Retina (tissue), 1 donor: Measurements from ENCODE around the gene CDC40.
A peak's percentile ranks its signal among the peaks of the same experiment; 100 is the strongest.
"Not testable (repeated sequence)": the region's sequence is repeated elsewhere in the genome, so short reads cannot be mapped to it uniquely, and the experiment has no call there.

ENCODE experiments used
- DNase-seq: peaks from one replicate; pipeline ENCODE4 v3.0.0-alpha.2; 2016

The CDC40 gene

DNA sequence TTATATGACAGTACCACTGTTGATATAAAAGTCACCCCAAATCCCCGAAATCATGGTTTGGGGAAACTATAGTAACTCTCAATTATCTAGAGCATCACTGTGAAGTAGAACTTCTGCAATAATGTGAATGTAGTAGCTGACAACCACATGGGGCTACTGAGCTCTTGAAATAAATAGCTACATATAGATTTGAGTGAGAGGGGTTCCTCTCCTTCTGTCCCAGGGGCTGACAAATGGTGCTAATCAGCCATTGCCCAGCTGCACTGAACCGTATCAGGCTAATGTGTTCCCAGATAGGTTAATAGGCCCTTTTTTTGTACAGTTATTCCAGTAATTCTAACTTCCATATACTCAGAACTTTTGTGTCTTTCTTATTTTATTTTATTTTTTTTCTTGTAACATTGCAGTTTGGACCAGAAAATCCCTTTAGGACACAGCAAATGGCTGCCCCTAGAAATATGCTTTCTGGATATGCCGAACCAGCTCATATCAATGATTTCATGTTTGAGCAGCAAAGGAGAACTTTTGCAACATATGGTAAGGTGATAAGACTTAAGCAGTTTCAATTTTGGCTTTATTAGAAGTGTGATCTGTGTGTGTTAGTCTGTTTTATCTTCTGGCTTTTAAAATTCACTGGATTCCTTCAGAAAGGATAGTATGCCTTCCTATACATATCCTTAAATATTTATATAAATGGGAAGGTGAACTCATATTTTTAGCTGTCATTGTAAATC is 21.1 kb downstream of the CDC40 start:
- DNase-seq = peak; percentile 19

GRCh38 chr6:110207652-110208051 is 27.4 kb downstream of the CDC40 start:
- no peak for DNase-seq

GRCh38 chr6:110211753-110212152 is 31.5 kb downstream of the CDC40 start:
- no peak for DNase-seq

DNA sequence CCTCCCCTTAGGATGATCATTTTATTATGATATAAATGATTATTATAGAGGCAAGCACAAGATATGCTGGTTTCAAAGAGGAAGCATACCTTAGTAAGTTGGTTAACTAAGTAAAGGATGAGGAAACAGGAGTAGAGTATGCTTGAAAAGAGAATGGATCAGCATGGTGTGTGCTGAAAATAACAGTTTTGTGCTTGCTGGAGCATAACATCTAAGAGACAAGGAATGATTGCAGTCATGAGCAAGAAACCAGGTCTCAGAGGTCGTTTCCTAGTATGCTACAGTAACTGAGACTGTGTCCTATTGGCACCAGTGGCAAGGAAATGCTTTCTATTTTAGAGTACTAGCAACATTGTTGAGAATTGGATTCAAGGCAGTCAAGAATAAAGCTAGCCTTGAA is 34.1 kb downstream of the CDC40 start:
- DNase-seq = peak; percentile 14

DNA sequence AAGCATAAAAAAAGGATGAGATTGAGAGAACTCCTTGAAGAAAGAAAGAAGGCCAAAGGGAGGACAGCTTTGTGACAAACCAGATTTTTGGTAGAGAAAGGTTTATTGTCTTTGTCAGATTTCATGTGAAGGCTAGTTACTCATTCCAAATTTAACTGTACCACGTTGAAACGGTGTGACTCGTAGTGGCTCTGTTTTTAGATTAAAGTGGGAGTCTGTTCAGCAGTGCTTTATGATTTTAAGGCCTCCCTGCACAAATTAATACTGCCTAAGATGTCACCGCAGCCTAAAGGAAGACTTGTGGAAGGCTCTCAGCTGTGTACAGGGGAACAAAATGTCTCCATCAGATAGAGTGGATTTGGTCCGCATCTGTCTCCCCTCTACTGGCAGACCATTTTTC is 35.9 kb downstream of the CDC40 start:
- no peak for DNase-seq

GRCh38 chr6:110217266-110217665 is 37.0 kb downstream of the CDC40 start:
- DNase-seq = no peak

DNA sequence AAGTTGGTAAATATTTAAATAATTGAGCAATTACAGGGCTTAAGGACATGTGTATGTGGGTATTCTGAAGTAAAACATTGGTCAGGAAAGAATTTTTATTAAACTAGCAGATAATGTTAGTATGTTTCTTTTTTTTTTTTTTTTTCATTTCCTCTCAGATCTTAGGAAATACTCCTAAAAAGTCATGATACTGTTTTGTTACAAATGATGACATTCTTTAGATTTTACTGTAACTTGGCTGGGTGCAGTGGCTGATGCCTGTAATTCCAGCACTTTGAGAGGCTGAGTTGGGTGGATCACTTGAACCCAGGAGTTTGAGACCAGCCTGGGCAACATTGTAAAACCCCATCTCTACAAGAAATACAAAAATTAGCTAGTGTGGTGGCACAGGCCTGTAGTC is 41.5 kb downstream of the CDC40 start:
- DNase-seq = no peak

GRCh38 chr6:110226261-110226660 is 46.0 kb downstream of the CDC40 start:
- DNase-seq = no peak

DNA sequence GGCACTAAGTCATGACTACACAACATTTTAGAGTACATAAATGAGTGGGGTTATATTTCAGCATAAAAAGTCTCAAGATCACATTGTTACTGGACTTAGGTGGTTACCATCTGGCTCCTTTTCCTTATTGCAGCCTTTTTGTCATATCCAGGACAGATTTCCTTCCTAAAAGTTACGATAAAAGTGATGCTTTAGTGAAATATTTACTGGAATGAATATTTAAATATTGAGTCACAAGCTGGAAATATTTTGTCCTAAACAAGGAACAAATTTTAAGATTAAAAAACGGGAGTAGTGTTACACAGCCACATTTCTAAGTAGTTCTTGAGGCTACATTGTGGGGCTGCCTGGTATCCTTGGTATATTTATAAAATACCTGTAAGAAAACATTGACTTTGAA is 52.2 kb downstream of the CDC40 start:
- DNase-seq = no peak

GRCh38 chr6:110233770-110234374 is 53.6 kb downstream of the CDC40 start:
- no peak for DNase-seq

DNA sequence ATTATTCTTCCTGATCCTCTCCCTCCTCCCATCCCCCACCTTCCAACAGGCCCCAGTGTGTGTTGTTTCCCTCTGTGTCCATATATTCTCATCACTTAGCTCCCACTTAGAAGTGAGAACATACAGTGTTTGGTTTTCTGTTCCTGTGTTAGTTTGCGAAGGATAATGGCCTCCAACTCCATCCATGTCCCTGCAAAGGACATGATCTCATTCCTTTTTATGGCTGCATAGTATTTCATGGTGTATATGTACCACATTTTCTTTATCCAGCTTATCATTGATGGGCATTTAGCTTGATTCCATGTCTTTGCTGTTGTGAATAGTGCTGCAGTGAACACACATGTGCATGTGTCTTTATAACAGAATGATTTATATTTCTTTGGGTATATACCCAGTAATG is 55.8 kb downstream of the CDC40 start:
- not testable (repeated sequence) for DNase-seq

DNA sequence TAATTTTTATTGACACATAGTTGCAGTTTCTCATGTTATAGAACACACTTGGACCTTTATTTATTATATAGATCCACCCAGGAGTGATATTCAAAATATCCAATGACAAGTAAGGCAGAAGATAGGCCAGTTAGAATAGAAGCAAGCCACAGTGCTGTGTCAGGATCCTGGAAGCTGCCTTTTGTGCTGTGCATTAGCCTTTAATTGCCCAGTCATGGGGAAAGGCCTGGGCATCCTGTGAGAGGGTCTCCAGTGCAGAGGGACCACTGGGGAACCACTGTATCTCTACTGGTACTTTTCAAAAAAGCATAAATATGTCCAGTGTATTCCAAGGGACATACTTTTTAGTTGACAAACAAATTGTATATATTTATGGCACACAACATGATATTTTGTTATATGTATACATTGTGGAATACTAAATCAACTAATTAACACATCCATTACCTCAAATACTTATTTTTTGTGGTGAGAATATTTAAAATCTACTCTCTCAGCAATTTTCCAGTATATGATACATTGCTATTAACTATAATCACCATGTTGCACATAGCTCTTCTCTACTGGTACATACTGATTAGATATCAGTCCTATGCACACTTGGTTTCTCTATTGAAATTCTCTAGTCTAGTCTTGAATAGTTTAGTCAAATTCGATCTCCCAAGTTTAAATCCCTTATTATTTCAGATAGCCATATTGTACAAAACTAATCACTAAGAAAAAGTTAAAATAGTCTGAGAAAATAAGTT is 59.5 kb downstream of the CDC40 start:
- peak; percentile 13 for DNase-seq

GRCh38 chr6:110244621-110245020 is 64.4 kb downstream of the CDC40 start:
- DNase-seq = not testable (repeated sequence)

DNA sequence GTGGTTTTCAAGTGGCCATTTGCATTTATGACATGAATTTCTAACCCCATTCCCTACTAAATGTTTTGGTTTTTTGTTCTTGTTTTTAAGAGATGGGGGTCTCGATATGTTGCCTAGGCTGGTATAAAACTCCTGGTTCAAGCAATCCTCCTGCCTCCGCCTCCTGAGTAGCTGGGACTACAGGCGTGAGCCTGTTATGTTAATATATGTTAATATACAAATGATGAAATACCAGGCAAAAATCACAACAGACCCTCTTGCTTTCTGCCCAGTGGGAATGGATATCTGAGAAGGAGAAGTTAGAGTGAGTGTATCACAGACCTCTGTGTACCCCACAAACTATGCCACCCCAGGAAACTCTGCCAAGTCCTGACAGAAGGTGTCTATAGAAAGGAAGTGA is 66.2 kb downstream of the CDC40 start:
- no peak for DNase-seq

- DNase-seq = no peak
These were observed 66.8 kb downstream of the CDC40 start for GRCh38 chr6:110246900-110247546.

DNA sequence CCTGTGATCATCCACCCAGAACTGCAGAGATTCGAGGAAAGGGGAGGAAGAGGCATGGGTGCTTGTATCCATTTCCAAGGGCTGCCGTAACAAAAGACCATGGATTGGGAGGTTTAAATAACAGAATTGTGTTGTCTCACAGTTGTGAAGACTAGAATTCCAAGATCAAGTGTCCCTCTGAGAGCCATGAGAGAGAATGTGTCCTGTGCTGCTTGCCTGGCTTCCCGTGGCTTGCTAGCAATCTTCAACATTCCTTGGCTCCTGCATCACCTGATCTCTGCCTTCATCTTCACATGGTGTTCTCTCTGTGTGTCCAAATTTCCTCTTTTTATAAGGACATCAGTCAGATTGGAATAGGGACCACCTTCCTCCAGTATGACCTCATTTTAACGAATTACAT is 69.8 kb downstream of the CDC40 start:
- DNase-seq = no peak

DNA sequence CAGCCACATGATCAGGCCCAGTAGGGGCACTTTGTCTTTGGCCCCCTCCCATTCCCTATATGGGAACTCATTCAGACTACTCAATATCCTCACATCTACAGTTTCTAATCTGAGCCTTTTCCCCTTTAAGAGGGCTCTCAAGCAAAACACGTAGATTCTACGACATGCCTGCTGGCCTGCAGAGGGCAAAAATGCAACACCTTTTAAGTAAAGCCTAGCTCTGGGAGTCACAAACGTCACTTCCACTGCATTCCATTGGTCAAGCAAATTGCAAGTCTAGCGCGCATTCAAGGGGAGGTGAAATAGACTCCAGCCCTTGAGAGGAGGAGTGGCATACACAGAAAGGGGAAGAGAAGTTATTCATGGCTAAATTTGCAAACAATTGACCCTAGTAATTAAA is 70.6 kb downstream of the CDC40 start:
- no peak for DNase-seq

DNA sequence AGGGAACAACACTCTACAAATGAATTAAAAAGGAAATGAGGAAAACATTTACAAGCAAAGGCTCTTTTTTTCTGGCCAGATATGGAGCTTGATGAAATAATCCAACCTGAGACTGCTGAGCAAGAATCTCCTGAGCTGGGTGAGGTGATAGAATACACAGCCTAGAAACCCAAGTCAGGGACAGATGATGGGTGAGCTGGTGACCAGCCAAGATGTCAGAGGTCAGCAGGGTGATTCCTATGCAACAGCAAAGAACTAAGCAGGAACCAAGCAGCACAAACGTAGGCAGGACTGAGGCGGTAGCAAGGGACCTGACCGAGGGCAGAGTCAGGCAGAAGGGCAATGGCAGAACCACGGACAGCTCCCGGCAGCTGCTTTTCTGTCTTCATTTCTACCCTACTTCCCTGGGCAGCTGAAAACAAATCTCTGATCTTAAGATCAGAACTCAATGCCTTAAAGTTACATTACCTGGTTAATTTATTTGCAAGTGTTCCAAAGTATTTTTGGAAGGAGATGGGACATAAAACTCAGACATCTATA is 75.1 kb downstream of the CDC40 start:
- peak; percentile 18 for DNase-seq

DNA sequence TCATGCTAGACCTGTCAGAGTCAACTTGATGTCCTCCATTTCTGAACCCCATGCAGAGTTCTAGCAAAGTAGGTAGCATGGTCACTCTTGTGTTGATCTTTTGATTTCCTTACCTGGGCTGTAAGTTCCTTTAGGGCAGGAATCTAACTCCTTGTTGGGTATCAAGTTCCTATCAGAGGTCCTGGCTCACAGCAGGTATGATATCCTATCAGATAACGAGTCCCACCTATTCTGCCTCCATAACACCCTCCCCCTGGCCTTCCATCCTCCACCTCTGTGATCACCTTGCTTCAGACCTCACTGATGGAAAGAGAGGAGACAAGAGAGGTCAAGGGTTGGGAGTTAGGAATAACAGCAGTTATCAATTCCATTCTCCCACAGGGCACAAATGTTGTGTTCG is 76.1 kb downstream of the CDC40 start:
- DNase-seq = no peak

DNA sequence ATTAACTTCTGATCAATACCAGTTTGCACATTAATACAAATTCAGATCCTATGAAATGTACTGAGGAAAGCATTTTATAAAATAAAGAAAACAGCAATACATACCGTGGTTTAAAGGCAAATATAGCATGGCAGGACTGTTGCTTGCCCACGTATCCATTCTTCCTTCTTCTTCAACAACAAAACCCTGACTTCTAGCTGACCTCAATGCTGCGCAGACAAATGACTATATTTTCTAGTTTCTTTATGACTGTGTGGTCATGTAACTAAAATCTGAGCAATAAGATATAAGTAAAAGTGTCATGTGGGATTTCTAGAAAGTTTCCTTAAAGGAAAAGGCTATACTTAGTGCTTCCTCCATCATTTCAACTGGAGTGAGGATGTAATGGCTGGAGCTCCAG is 85.0 kb downstream of the CDC40 start:
- DNase-seq = no peak

DNA sequence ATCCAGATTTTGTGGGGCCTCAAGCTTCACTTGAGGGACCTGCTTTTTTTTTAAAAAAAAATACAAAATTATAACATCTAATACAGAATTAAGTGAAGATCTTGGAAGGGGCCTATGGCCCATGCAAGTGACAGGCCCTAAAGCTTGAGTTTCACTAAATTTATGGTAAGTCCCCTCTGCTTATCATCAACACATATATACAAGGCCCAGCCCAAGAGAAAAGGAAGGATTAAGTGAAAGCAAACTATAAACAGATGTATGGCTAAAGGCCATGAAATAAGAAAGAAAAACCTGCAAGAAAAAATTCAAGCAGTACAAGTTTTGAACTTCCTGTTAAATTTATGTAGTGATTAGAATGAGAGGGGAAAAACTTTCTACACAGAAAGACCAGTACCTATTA is 86.8 kb downstream of the CDC40 start:
- no peak for DNase-seq

DNA sequence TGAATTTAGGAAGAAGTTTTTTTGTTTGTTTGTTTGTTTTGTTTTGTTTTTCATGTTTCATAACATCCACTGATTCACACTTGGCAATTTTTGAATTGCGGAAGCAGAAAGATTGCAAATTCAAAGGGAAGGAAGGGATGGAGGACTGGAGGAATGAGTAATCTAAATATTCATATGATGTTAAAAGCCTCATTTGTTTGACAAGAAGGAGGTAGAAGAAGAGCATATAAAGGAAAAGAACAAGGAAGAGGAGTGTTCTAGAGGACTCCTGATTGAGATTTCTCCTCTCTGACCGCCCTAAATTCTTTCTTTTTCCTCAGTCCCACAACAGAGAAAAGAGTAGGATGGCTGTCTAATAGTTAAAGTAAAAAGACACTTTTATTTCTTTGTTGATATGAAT is 89.4 kb downstream of the CDC40 start:
- DNase-seq = no peak

GRCh38 chr6:110270165-110270564 is 89.9 kb downstream of the CDC40 start:
- no peak for DNase-seq

DNA sequence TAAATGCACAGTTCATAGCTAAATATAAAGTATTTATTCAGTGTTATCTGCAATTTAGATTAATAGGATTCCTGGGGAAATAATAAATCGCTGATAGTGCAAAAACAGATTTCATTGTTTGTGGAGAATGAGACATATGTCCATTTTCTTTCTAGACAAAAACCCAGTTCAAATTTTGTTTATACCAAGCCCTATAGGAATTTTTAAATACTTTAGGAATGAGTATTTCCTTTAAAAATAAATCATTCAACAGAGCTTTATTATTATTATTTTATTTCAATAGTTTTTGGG is 91.5 kb downstream of the CDC40 start:
- DNase-seq = no peak
